ENCODE measurements around the gene CIRBP. TPM values are rescaled to one million over a fixed set of nuclear protein-coding genes. Genes with fewer than 3 reads are reported as not detected.

Gene CIRBP
- polyA plus RNA-seq, 1 donor: 564 TPM

- DNase-seq: no peak
- H3K4me3 ChIP-seq (ENCODE audit: low read length): no peak overlapping the region
- H3K9me3 ChIP-seq (ENCODE audit: control insufficient read depth, low read depth, low read length): no peaks in the 10 kb centered on the region
- H3K27me3 ChIP-seq (ENCODE audit: control insufficient read depth, insufficient read depth, low read length): no peaks in the 10 kb centered on the region
- no peak overlapping the region for H3K27ac ChIP-seq (ENCODE audit: low read length)
- peaks cover 47% of the 10 kb centered on the region for H3K4me1 ChIP-seq (ENCODE audit: control insufficient read depth, insufficient read depth, low read length)
- WGBS (ENCODE audit: insufficient coverage, low lambda C conversion rate): no CpG with 5 or more reads among the region's 35 CpGs
- peaks cover 4% of the 10 kb centered on the region for H3K36me3 ChIP-seq (ENCODE audit: control insufficient read depth, insufficient read depth, low read length)
Measured at GRCh38 chr19:1293782-1294604, 24.9 kb downstream of the CIRBP start.

GRCh38 chr19:1294688-1295087 is 25.6 kb downstream of the CIRBP start:
- Histone ChIP-seq H3K4me3 (ENCODE audit: low read length) (no peak overlapping the region), H3K27ac (ENCODE audit: low read length) (no peak overlapping the region), H3K27me3 (ENCODE audit: control insufficient read depth, insufficient read depth, low read length) (no peaks in the 10 kb centered on the region), H3K4me1 (ENCODE audit: control insufficient read depth, insufficient read depth, low read length) (peaks cover 41% of the 10 kb centered on the region), H3K9me3 (ENCODE audit: control insufficient read depth, low read depth, low read length) (no peaks in the 10 kb centered on the region), H3K36me3 (ENCODE audit: control insufficient read depth, insufficient read depth, low read length) (peaks cover 4% of the 10 kb centered on the region)
- whole genome bisulfite sequencing (ENCODE audit: insufficient coverage, low lambda C conversion rate): no CpG with 5 or more reads among the region's 14 CpGs
- no peak for DNase-seq

- no CpG with 5 or more reads among the region's 82 CpGs for WGBS (ENCODE audit: insufficient coverage, low lambda C conversion rate)
- peaks cover 34% of the 10 kb centered on the region for H3K4me1 ChIP-seq (ENCODE audit: control insufficient read depth, insufficient read depth, low read length)
- H3K36me3 ChIP-seq (ENCODE audit: control insufficient read depth, insufficient read depth, low read length): peaks cover 4% of the 10 kb centered on the region
- H3K4me3 ChIP-seq (ENCODE audit: low read length): no peak overlapping the region
- no peaks in the 10 kb centered on the region for H3K27me3 ChIP-seq (ENCODE audit: control insufficient read depth, insufficient read depth, low read length)
- H3K27ac ChIP-seq (ENCODE audit: low read length): no peak overlapping the region
- no peaks in the 10 kb centered on the region for H3K9me3 ChIP-seq (ENCODE audit: control insufficient read depth, low read depth, low read length)
- DNase-seq: no peak
Measured at GRCh38 chr19:1295169-1296012, 26.3 kb downstream of the CIRBP start.

GRCh38 chr19:1296078-1296477 is 26.9 kb downstream of the CIRBP start:
- no peak overlapping the region for H3K4me3 ChIP-seq (ENCODE audit: low read length)
- H3K36me3 ChIP-seq (ENCODE audit: control insufficient read depth, insufficient read depth, low read length): peaks cover 8% of the 10 kb centered on the region
- no CpG with 5 or more reads among the region's 13 CpGs for WGBS (ENCODE audit: insufficient coverage, low lambda C conversion rate)
- H3K9me3 ChIP-seq (ENCODE audit: control insufficient read depth, low read depth, low read length): no peaks in the 10 kb centered on the region
- H3K4me1 ChIP-seq (ENCODE audit: control insufficient read depth, insufficient read depth, low read length): peaks cover 28% of the 10 kb centered on the region
- no peaks in the 10 kb centered on the region for H3K27me3 ChIP-seq (ENCODE audit: control insufficient read depth, insufficient read depth, low read length)
- no peak overlapping the region for H3K27ac ChIP-seq (ENCODE audit: low read length)
- DNase-seq: no peak

GRCh38 chr19:1296575-1297271 is 27.6 kb downstream of the CIRBP start:
- whole genome bisulfite sequencing (ENCODE audit: insufficient coverage, low lambda C conversion rate): no CpG with 5 or more reads among the region's 24 CpGs
- H3K27me3 ChIP-seq (ENCODE audit: control insufficient read depth, insufficient read depth, low read length): no peaks in the 10 kb centered on the region
- H3K9me3 ChIP-seq (ENCODE audit: control insufficient read depth, low read depth, low read length): no peaks in the 10 kb centered on the region
- H3K36me3 ChIP-seq (ENCODE audit: control insufficient read depth, insufficient read depth, low read length): peaks cover 8% of the 10 kb centered on the region
- no peak overlapping the region for H3K4me3 ChIP-seq (ENCODE audit: low read length)
- H3K4me1 ChIP-seq (ENCODE audit: control insufficient read depth, insufficient read depth, low read length): peaks cover 22% of the 10 kb centered on the region
- no peak for DNase-seq
- H3K27ac ChIP-seq (ENCODE audit: low read length): no peak overlapping the region

GRCh38 chr19:1298235-1298634 is 29.1 kb downstream of the CIRBP start:
- H3K36me3 ChIP-seq (ENCODE audit: control insufficient read depth, insufficient read depth, low read length): peaks cover 8% of the 10 kb centered on the region
- H3K27me3 ChIP-seq (ENCODE audit: control insufficient read depth, insufficient read depth, low read length): no peaks in the 10 kb centered on the region
- no peak for DNase-seq
- H3K27ac ChIP-seq (ENCODE audit: low read length): no peak overlapping the region
- H3K9me3 ChIP-seq (ENCODE audit: control insufficient read depth, low read depth, low read length): no peaks in the 10 kb centered on the region
- peaks cover 11% of the 10 kb centered on the region for H3K4me1 ChIP-seq (ENCODE audit: control insufficient read depth, insufficient read depth, low read length)
- no peak overlapping the region for H3K4me3 ChIP-seq (ENCODE audit: low read length)
- no CpG with 5 or more reads among the region's 8 CpGs for WGBS (ENCODE audit: insufficient coverage, low lambda C conversion rate)

GRCh38 chr19:1299801-1300200 is 30.7 kb downstream of the CIRBP start:
- H3K4me3 ChIP-seq (ENCODE audit: low read length): no peak overlapping the region
- H3K36me3 ChIP-seq (ENCODE audit: control insufficient read depth, insufficient read depth, low read length): peaks cover 8% of the 10 kb centered on the region
- peaks cover 15% of the 10 kb centered on the region for H3K4me1 ChIP-seq (ENCODE audit: control insufficient read depth, insufficient read depth, low read length)
- no CpG with 5 or more reads among the region's 34 CpGs for WGBS (ENCODE audit: insufficient coverage, low lambda C conversion rate)
- H3K27ac ChIP-seq (ENCODE audit: low read length): no peak overlapping the region
- no peaks in the 10 kb centered on the region for H3K9me3 ChIP-seq (ENCODE audit: control insufficient read depth, low read depth, low read length)
- DNase-seq: no peak
- no peaks in the 10 kb centered on the region for H3K27me3 ChIP-seq (ENCODE audit: control insufficient read depth, insufficient read depth, low read length)

GRCh38 chr19:1300744-1301490 is 31.8 kb downstream of the CIRBP start:
- Histone ChIP-seq H3K4me1 (ENCODE audit: control insufficient read depth, insufficient read depth, low read length) (peaks cover 14% of the 10 kb centered on the region), H3K36me3 (ENCODE audit: control insufficient read depth, insufficient read depth, low read length) (peaks cover 8% of the 10 kb centered on the region), H3K27ac (ENCODE audit: low read length) (no peak overlapping the region), H3K27me3 (ENCODE audit: control insufficient read depth, insufficient read depth, low read length) (no peaks in the 10 kb centered on the region), H3K9me3 (ENCODE audit: control insufficient read depth, low read depth, low read length) (no peaks in the 10 kb centered on the region), H3K4me3 (ENCODE audit: low read length) (no peak overlapping the region)
- DNase-seq: no peak
- WGBS (ENCODE audit: insufficient coverage, low lambda C conversion rate): 60% methylated on average over 1 of the region's 35 CpGs

GRCh38 chr19:1302533-1303239 is 33.6 kb downstream of the CIRBP start:
- no CpG with 5 or more reads among the region's 36 CpGs for WGBS (ENCODE audit: insufficient coverage, low lambda C conversion rate)
- no peaks in the 10 kb centered on the region for H3K27me3 ChIP-seq (ENCODE audit: control insufficient read depth, insufficient read depth, low read length)
- H3K4me3 ChIP-seq (ENCODE audit: low read length): no peak overlapping the region
- H3K4me1 ChIP-seq (ENCODE audit: control insufficient read depth, insufficient read depth, low read length): peaks cover 14% of the 10 kb centered on the region
- DNase-seq: no peak
- H3K9me3 ChIP-seq (ENCODE audit: control insufficient read depth, low read depth, low read length): no peaks in the 10 kb centered on the region
- H3K36me3 ChIP-seq (ENCODE audit: control insufficient read depth, insufficient read depth, low read length): peaks cover 8% of the 10 kb centered on the region
- no peak overlapping the region for H3K27ac ChIP-seq (ENCODE audit: low read length)
